Panc1 (cell line): ENCODE results near the gene XYLT1. TPM values are rescaled to one million over a fixed set of nuclear protein-coding genes. Genes with fewer than 3 reads are reported as not detected.

ENCODE experiments used
- ATAC-seq: fragments of 200-7000 bp; cut with Tn5 transposase; 2 replicates; pipeline ENCODE4 v1.9.1; 2020; ENCODE audit warnings: mild to moderate bottlenecking, moderate library complexity
- BruUV-seq: library from RNA; stranded (reverse); fragments of 400-500 nt; replicated peaks from 2 replicates; lab custom pipeline; 2021; lab: Mats Ljungman, UMichigan
- CTCF ChIA-PET: fragments of 300-600 bp; sonication (Branson Sonifier 250); formaldehyde crosslinking; loops from one replicate; lab custom pipeline; 2022; ENCODE audit warnings: antibody characterized with exemption; lab: Charles Lee
- POLR2A ChIA-PET: fragments of 300-600 bp; sonication (Branson Sonifier 250); formaldehyde crosslinking; loops from one replicate; lab custom pipeline; 2022; ENCODE audit warnings: antibody characterized with exemption; lab: Charles Lee
- DNase-seq: peaks from one replicate; pipeline ENCODE4 v3.0.0-alpha.2; 2010; ENCODE audit warnings: low read depth, low spot score
- H3K27ac ChIP-seq: 2 replicates; pipeline ENCODE4 v1.5.1; 2011; ENCODE audit warnings: mild to moderate bottlenecking, low read length, inconsistent platforms
- H3K27me3 ChIP-seq: fragments of 200-500 bp; sonication (Bioruptor generic); 2 replicates; pipeline ENCODE4 v1.6.0; 2014; ENCODE audit warnings: low read length, inconsistent platforms; ENCODE audit not compliant: control insufficient read depth, insufficient read depth
- H3K36me3 ChIP-seq: fragments of 200-500 bp; sonication (Bioruptor generic); 2 replicates; pipeline ENCODE4 v1.5.1; 2014; ENCODE audit warnings: inconsistent platforms, mild to moderate bottlenecking, low read length, moderate library complexity; ENCODE audit not compliant: control insufficient read depth, insufficient read depth
- H3K4me1 ChIP-seq: 2 replicates; pipeline ENCODE4 v1.5.1; 2011; ENCODE audit warnings: inconsistent platforms, mild to moderate bottlenecking, low read length, moderate library complexity; ENCODE audit not compliant: control insufficient read depth, insufficient read depth
- H3K4me3 ChIP-seq, 2 experiments: 2 replicates each; pipeline ENCODE4 v1.5.1; 2011 to 2012; ENCODE audit warnings: low read depth in 2 of 2, low read length in 2 of 2, mild to moderate bottlenecking in 2 of 2, inconsistent platforms in 1 of 2, moderate library complexity in 1 of 2
- H3K9me3 ChIP-seq: fragments of 200-500 bp; sonication (Bioruptor generic); 2 replicates; pipeline ENCODE4 v1.5.1; 2014; ENCODE audit warnings: low read depth, mild to moderate bottlenecking, inconsistent platforms, low read length, moderate library complexity; ENCODE audit not compliant: control insufficient read depth, insufficient read depth
- POLR2AphosphoS5 ChIP-seq: IDR thresholded peaks from 2 replicates; pipeline ENCODE4 v1.6.1; 2012; ENCODE audit warnings: mild to moderate bottlenecking, low read depth, low read length, moderate library complexity
- SIN3A ChIP-seq: IDR thresholded peaks from 2 replicates; pipeline ENCODE4 v1.6.1; 2012; ENCODE audit warnings: low read depth, mild to moderate bottlenecking, low read length, moderate library complexity, borderline replicate concordance; ENCODE audit not compliant: insufficient read depth
- TCF7L2 ChIP-seq: IDR thresholded peaks from 2 replicates; pipeline ENCODE4 v1.6.1; 2011; ENCODE audit warnings: mild to moderate bottlenecking, low read depth, low read length, inconsistent platforms
- in situ Hi-C: cut with HindIII; loops from 2 replicates; pipeline ENCODE4 v1.10.0; 2016; ENCODE audit warnings: low sequenced_read_pairs, low pct_unique_long_range_greater_than_20kb
- intact Hi-C: fragments of 100-400 bp; cut with micrococcal nuclease; formaldehyde crosslinking; loops from one replicate; pipeline ENCODE4 v1.10.0; 2022; ENCODE audit not compliant: unreplicated experiment
- total RNA-seq: library from RNA; stranded (reverse); gene quantifications from one replicate; pipeline ENCODE4 v1.2.1, GENCODE V29; 2021; ENCODE audit not compliant: unreplicated experiment
- TF ChIP-seq, protein P1 (sequence below): fragments of 450-650 bp; IDR thresholded peaks from 2 replicates; pipeline ENCODE4 v1.5.1; 2017; ENCODE audit warnings: mild to moderate bottlenecking
- TF ChIP-seq, protein P2 (sequence below), 2 experiments: IDR thresholded peaks; 2 replicates each; pipeline ENCODE4 v1.6.1; 2011 to 2012; ENCODE audit warnings: low read depth in 2 of 2, control low read depth in 1 of 2, low read length in 1 of 2, mild to moderate bottlenecking in 1 of 2, moderate library complexity in 1 of 2; ENCODE audit not compliant: insufficient read depth in 1 of 2

The XYLT1 gene
- total RNA-seq, 1 experiment from 2014 or later, result 0.62 TPM

DNA sequence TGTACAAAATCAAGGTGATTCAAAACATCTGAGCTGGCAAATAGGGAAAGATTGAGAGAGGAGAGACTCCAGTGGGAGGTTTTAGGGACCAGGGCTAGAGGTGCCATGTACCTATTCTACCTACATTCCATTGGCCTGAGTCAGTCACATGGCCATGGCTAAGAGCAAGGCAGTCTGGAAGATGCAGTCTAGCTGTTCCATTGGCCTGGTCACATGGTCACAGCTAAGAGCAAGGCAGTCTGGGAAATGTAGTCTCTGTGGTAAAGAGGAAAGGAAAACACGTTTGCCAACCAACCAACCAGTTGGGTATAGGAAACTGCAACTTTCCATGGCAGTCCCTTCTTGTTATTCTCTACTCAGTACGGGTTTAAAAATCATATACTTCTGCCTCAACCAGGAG is 369.1 kb downstream of the XYLT1 start:
- ChIA-PET CTCF (no interaction called here), POLR2A (no interaction called here)
- intact Hi-C loops, result no loop called here
- Histone ChIP-seq H3K36me3 (no peaks in the 10 kb centered on the region), H3K9me3 (no peaks in the 10 kb centered on the region), H3K27me3 (peaks cover 15% of the 10 kb centered on the region), H3K27ac (no peak overlapping the region), H3K4me3 (no peak overlapping the region), H3K4me1 (no peaks in the 10 kb centered on the region)
- BruUV-seq, result no TSS peak
- TF ChIP-seq, protein P1, sequence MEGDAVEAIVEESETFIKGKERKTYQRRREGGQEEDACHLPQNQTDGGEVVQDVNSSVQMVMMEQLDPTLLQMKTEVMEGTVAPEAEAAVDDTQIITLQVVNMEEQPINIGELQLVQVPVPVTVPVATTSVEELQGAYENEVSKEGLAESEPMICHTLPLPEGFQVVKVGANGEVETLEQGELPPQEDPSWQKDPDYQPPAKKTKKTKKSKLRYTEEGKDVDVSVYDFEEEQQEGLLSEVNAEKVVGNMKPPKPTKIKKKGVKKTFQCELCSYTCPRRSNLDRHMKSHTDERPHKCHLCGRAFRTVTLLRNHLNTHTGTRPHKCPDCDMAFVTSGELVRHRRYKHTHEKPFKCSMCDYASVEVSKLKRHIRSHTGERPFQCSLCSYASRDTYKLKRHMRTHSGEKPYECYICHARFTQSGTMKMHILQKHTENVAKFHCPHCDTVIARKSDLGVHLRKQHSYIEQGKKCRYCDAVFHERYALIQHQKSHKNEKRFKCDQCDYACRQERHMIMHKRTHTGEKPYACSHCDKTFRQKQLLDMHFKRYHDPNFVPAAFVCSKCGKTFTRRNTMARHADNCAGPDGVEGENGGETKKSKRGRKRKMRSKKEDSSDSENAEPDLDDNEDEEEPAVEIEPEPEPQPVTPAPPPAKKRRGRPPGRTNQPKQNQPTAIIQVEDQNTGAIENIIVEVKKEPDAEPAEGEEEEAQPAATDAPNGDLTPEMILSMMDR, result no peak
- no peak for TF ChIP-seq SIN3A
- TF ChIP-seq TCF7L2, result no peak
- TF ChIP-seq POLR2AphosphoS5, result no peak
- TF ChIP-seq, protein P2, sequence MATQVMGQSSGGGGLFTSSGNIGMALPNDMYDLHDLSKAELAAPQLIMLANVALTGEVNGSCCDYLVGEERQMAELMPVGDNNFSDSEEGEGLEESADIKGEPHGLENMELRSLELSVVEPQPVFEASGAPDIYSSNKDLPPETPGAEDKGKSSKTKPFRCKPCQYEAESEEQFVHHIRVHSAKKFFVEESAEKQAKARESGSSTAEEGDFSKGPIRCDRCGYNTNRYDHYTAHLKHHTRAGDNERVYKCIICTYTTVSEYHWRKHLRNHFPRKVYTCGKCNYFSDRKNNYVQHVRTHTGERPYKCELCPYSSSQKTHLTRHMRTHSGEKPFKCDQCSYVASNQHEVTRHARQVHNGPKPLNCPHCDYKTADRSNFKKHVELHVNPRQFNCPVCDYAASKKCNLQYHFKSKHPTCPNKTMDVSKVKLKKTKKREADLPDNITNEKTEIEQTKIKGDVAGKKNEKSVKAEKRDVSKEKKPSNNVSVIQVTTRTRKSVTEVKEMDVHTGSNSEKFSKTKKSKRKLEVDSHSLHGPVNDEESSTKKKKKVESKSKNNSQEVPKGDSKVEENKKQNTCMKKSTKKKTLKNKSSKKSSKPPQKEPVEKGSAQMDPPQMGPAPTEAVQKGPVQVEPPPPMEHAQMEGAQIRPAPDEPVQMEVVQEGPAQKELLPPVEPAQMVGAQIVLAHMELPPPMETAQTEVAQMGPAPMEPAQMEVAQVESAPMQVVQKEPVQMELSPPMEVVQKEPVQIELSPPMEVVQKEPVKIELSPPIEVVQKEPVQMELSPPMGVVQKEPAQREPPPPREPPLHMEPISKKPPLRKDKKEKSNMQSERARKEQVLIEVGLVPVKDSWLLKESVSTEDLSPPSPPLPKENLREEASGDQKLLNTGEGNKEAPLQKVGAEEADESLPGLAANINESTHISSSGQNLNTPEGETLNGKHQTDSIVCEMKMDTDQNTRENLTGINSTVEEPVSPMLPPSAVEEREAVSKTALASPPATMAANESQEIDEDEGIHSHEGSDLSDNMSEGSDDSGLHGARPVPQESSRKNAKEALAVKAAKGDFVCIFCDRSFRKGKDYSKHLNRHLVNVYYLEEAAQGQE (IDR thresholded peaks at IDR 0.05; ENCODE audit: insufficient read depth in 1 of 2, low read depth in 2 of 2, low read length in 1 of 2), result no peak
- no peak for DNase-seq
- in situ Hi-C loops, result no loop called here
- no peak; the same call in 1 of the 2 replicates for ATAC-seq

GRCh38 chr16:17098685-17099084 is 372.1 kb downstream of the XYLT1 start:
- POLR2A ChIA-PET, result no interaction called here
- in situ Hi-C loops, result no loop called here
- BruUV-seq, result no TSS peak

More at GRCh38 chr16:17098685-17099084, 372.1 kb downstream of the XYLT1 start:
- ATAC-seq (no peak), DNase-seq (no peak)
- CTCF ChIA-PET, result no interaction called here
- Histone ChIP-seq H3K9me3 (no peaks in the 10 kb centered on the region), H3K4me1 (no peaks in the 10 kb centered on the region), H3K36me3 (no peaks in the 10 kb centered on the region), H3K27me3 (0 out of 2 replicates have a peak, but pooled peaks cover 2% of the 10 kb centered on the region), H3K4me3 (no peak overlapping the region), H3K27ac (no peak overlapping the region)
- intact Hi-C loops, result no loop called here
- no peak for TF ChIP-seq POLR2AphosphoS5
- TF ChIP-seq, protein P1, result no peak
